ENCODE results near the gene CFB.

GRCh38 chr6:31947070-31947675 is 1.3 kb downstream of the CFB start:
- no peak for TF ChIP-seq BHLHE40 (IDR thresholded peaks at IDR 0.05; ENCODE audit: borderline replicate concordance)
- no peak for TF ChIP-seq SP1 (IDR thresholded peaks at IDR 0.05)
- no peak for TF ChIP-seq FOXM1 (IDR thresholded peaks at IDR 0.05; ENCODE audit: borderline replicate concordance)
- no peak for TF ChIP-seq FOXK2 (IDR thresholded peaks at IDR 0.05)
- no peak for TF ChIP-seq SUZ12 (IDR thresholded peaks at IDR 0.05)
- TF ChIP-seq ZNF384 (IDR thresholded peaks at IDR 0.05): no peak
- no peak for TF ChIP-seq ELF4 (IDR thresholded peaks at IDR 0.05)
- TF ChIP-seq CTBP1 (IDR thresholded peaks at IDR 0.05; ENCODE audit: borderline replicate concordance): no peak
- TF ChIP-seq FOXA1 (IDR thresholded peaks at IDR 0.05): no peak
- no peak for TF ChIP-seq PKNOX1 (IDR thresholded peaks at IDR 0.05)
- TF ChIP-seq HDGF (IDR thresholded peaks at IDR 0.05; ENCODE audit: borderline replicate concordance): no peak
- no peak for TF ChIP-seq LEF1 (IDR thresholded peaks at IDR 0.05; ENCODE audit: borderline replicate concordance)

All from HEK293T (cell line).